Thyroid gland (tissue), 4 donors: Measurements from ENCODE around the gene TIAM2. TPM values are rescaled to one million over a fixed set of nuclear protein-coding genes. Genes with fewer than 3 reads are reported as not detected.

ENCODE experiments used
- DNase-seq, 2 donors: peaks; one replicate each; pipeline ENCODE4 v3.0.0-alpha.2; 2019
- H3K27ac ChIP-seq, 3 donors: fragments of 200-600 bp; sonication (generic); 1 replicate in 2 of 3; 2 replicates in 1 of 3; pipeline ENCODE4 v1.5.1; 2016 to 2019; ENCODE audit warnings: mild to moderate bottlenecking in 1 of 3, moderate library complexity in 1 of 3
- H3K27me3 ChIP-seq: fragments of 200-600 bp; sonication (generic); one replicate; pipeline ENCODE4 v1.5.1; 2019
- H3K36me3 ChIP-seq, 2 donors: fragments of 200-600 bp; sonication (generic); one replicate each; pipeline ENCODE4 v1.5.1; 2016 to 2019
- H3K4me1 ChIP-seq, 2 donors: fragments of 200-600 bp; sonication (generic); one replicate each; pipeline ENCODE4 v1.5.1; 2017 to 2019
- H3K4me3 ChIP-seq, 3 donors: fragments of 200-600 bp; sonication (generic); replicated peaks in 1 of 3; 1 replicate in 2 of 3; 2 replicates in 1 of 3; pipeline ENCODE4 v1.5.1; 2016; ENCODE audit warnings: mild to moderate bottlenecking in 1 of 3
- H3K9me3 ChIP-seq: fragments of 200-600 bp; sonication (generic); one replicate; pipeline ENCODE4 v1.5.1; 2017
- POLR2A ChIP-seq, 2 donors: fragments of 450-650 bp; IDR thresholded peaks; one replicate each; pipeline ENCODE4 v1.6.1; 2017; ENCODE audit warnings: antibody characterized with exemption in 2 of 2, mild to moderate bottlenecking in 2 of 2, moderate library complexity in 1 of 2
- WGBS, 2 donors: methylation state at CpG; one replicate each; pipeline ENCODE4 v1.1.5; 2017; 5-methylcytosine and 5-hydroxymethylcytosine counted together
- intact Hi-C: fragments of 100-400 bp; cut with DNase I; formaldehyde crosslinking; loops from one replicate; pipeline ENCODE4 v1.15.1; 2023
- total RNA-seq, 4 donors: library from RNA; depleted of rRNA; stranded (reverse); fragments of >200 nt; gene quantifications; one replicate each; pipeline ENCODE4 v1.2.3, GENCODE V29; 2016
- TF ChIP-seq, protein P1 (sequence below), 6 experiments: fragments of 200-600 bp in 3 of 6; fragments of 450-650 bp in 3 of 6; sonication (generic) in 3 of 6; IDR thresholded peaks; one replicate each; pipeline ENCODE4 v1.5.1; 2016 to 2019; ENCODE audit warnings: antibody characterized with exemption in 6 of 6, mild to moderate bottlenecking in 2 of 6, inconsistent platforms in 1 of 6, moderate library complexity in 1 of 6

TIAM2 gene
- total RNA-seq, 4 donors from 2014 or later: 11.1 to 26.1 (median 18.5) TPM

GRCh38 chr6:154980273-154981078 lies 14.6 kb upstream of the TIAM2 start:
- H3K36me3 ChIP-seq: no peaks in the 10 kb centered on the region
- peak overlapping the region in 1 of 3 donors; percentile 16 for H3K27ac ChIP-seq
- H3K4me1 ChIP-seq: peaks cover 4 to 7% of the 10 kb centered on the region in 2 donors
- TF ChIP-seq POLR2A (IDR thresholded peaks at IDR 0.05): no peak
- TF ChIP-seq, protein P1, sequence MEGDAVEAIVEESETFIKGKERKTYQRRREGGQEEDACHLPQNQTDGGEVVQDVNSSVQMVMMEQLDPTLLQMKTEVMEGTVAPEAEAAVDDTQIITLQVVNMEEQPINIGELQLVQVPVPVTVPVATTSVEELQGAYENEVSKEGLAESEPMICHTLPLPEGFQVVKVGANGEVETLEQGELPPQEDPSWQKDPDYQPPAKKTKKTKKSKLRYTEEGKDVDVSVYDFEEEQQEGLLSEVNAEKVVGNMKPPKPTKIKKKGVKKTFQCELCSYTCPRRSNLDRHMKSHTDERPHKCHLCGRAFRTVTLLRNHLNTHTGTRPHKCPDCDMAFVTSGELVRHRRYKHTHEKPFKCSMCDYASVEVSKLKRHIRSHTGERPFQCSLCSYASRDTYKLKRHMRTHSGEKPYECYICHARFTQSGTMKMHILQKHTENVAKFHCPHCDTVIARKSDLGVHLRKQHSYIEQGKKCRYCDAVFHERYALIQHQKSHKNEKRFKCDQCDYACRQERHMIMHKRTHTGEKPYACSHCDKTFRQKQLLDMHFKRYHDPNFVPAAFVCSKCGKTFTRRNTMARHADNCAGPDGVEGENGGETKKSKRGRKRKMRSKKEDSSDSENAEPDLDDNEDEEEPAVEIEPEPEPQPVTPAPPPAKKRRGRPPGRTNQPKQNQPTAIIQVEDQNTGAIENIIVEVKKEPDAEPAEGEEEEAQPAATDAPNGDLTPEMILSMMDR (IDR thresholded peaks at IDR 0.05): no peak
- no peak overlapping the region for H3K4me3 ChIP-seq
- 96% methylated on average over 8 of the region's 8 CpGs for WGBS, 2 donors
- DNase-seq: no peak
- H3K27me3 ChIP-seq: no peaks in the 10 kb centered on the region
- no peaks in the 10 kb centered on the region for H3K9me3 ChIP-seq
- intact Hi-C loops: no loop called here

GRCh38 chr6:154981079-154981870 lies 13.8 kb upstream of the TIAM2 start:
- TF ChIP-seq POLR2A (IDR thresholded peaks at IDR 0.05): no peak
- TF ChIP-seq, protein P1 (IDR thresholded peaks at IDR 0.05): no peak
- no peaks in the 10 kb centered on the region for H3K9me3 ChIP-seq
- H3K36me3 ChIP-seq: no peaks in the 10 kb centered on the region
- WGBS, 2 donors: 72 to 76% methylated on average over 12 of the region's 12 CpGs
- no peaks in the 10 kb centered on the region for H3K27me3 ChIP-seq
- intact Hi-C loops: no loop called here
- peak overlapping the region in 1 of 3 donors; percentile 16 for H3K27ac ChIP-seq
- H3K4me1 ChIP-seq: peaks cover 4 to 7% of the 10 kb centered on the region in 2 donors
- peak in 1 of 2 donors; percentile 4 for DNase-seq
- H3K4me3 ChIP-seq: no peak overlapping the region

DNA sequence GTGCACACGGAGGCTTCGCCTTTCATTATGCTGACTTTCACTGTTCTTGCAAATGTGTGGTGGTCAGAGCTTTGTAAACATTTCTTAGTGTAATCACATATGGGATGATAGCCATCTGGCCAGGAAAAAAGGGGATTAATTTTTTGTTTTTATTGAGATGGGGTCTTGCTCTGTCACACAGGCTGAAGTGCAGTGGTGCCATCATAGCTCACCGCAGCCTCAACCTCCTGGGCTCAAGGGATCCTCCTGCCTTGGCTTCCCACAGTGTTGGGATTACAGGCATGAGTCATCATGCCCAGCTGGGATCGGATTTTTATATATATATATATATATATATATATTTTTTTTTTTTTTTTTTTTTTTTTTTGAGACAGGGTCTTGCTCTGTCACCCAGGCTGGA lies 11.0 kb upstream of the TIAM2 start:
- H3K27me3 ChIP-seq: no peaks in the 10 kb centered on the region
- 84 to 88% methylated on average over 4 of the region's 4 CpGs for WGBS, 2 donors

DNA sequence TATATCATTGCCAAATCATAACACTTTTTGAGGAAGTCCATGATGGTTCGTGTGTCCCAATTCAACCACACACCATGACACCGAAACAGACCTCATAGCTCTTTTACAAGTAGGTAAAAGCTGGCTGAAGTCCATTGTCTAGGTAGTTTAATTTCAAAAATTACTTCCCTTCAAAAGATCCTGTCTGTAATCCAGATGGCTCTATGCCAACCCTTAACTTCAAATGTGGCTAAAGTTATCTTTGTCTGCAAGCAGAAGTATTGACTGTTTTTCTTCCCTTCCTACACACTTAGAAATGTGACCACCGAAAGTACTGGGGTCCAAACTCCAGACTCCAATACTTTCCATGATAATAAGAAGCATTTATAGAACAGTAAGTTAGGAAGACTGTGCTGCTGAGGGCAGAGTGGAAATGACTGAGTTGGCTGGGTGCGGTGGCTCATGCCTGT lies 8.3 kb upstream of the TIAM2 start:
- intact Hi-C loops: no loop called here
- Histone ChIP-seq H3K27ac (peak overlapping the region in 1 of 3 donors; percentile 36), H3K27me3 (no peaks in the 10 kb centered on the region), H3K36me3 (no peaks in the 10 kb centered on the region), H3K4me1 (peaks cover 3 to 10% of the 10 kb centered on the region in 2 donors), H3K9me3 (no peaks in the 10 kb centered on the region), H3K4me3 (no peak overlapping the region)
- no peak for DNase-seq
- TF ChIP-seq, protein P1 (IDR thresholded peaks at IDR 0.05): no peak
- no peak for TF ChIP-seq POLR2A (IDR thresholded peaks at IDR 0.05)
- WGBS, 2 donors: 26 to 31% methylated on average over 4 of the region's 4 CpGs

More for the DNA sequence above, 11.0 kb upstream of the TIAM2 start:
- TF ChIP-seq, protein P1 (IDR thresholded peaks at IDR 0.05): no peak
- no peak for TF ChIP-seq POLR2A (IDR thresholded peaks at IDR 0.05)
- Histone ChIP-seq H3K4me1 (peaks cover 6 to 12% of the 10 kb centered on the region in 2 donors), H3K36me3 (no peaks in the 10 kb centered on the region), H3K9me3 (no peaks in the 10 kb centered on the region), H3K4me3 (no peak overlapping the region), H3K27ac (no peak overlapping the region)
- intact Hi-C loops: no loop called here
- DNase-seq: no peak
